Activated T-cell treated with anti-CD3 and anti-CD28 coated beads for 1 hour (primary cell): Measurements from ENCODE around the gene MPG.
"Not testable (repeated sequence)": the region's sequence is repeated elsewhere in the genome, so short reads cannot be mapped to it uniquely, and the experiment has no call there.

Experiments used
- DNase-seq: peaks from one replicate; pipeline ENCODE4 v3.0.0-alpha.2; 2020; ENCODE audit warnings: low read depth

Gene MPG

DNA sequence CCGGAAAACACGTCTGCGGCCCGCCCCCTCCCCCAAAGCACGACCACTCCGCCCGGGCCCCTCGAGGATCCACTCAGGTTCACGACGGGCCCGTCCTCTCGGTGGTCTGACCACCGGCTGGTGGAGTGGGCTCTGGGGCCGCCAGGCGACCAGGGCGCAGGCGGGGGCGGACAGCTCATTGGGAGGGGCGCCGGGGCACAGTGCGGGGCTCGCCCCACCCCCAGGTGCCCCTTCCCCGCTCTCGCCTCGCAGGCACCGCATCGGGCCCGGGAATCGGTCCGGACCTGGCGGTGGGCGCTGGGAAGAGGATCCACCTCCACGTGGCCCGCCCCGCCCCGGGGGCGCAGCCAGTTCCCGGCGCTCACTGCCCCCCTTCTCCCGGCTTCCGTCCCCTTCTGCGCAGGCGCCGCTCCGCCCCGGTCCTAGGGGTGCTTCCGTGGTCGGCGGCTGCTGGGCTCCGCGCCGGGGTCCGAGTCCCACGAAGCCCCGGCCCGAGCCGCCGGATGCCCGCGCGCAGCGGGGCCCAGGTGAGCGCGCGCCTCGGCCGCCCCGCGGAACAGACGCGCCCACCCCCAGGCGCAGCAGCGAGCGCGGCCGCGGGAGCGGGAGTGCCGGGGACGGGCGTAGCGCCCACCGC lies at the start of gene MPG:
MPG (plus strand) TSS at position 419 of the 637 bp plus-strand sequence; CDS start at position 504, 85 bp downstream.
- DNase-seq: peak; percentile 75

GRCh38 chr16:30627-31026 lies 47.4 kb upstream of the MPG start:
- not testable (repeated sequence) for DNase-seq

- DNase-seq: not testable (repeated sequence)
These were observed 44.7 kb upstream of the MPG start for GRCh38 chr16:33154-33876.

GRCh38 chr16:33877-34647 lies 44.0 kb upstream of the MPG start:
- no peak for DNase-seq

- DNase-seq: no peak
These were observed 43.4 kb upstream of the MPG start for GRCh38 chr16:34648-34987.

GRCh38 chr16:35011-35677 lies 42.9 kb upstream of the MPG start:
- no peak for DNase-seq

GRCh38 chr16:35678-36305 lies 42.2 kb upstream of the MPG start:
- no peak for DNase-seq

GRCh38 chr16:36336-36984 lies 41.6 kb upstream of the MPG start:
- no peak for DNase-seq

- DNase-seq: no peak
These were observed 40.5 kb upstream of the MPG start for GRCh38 chr16:37511-37910.

- not testable (repeated sequence) for DNase-seq
These were observed 39.8 kb upstream of the MPG start for GRCh38 chr16:38206-38605.

DNA sequence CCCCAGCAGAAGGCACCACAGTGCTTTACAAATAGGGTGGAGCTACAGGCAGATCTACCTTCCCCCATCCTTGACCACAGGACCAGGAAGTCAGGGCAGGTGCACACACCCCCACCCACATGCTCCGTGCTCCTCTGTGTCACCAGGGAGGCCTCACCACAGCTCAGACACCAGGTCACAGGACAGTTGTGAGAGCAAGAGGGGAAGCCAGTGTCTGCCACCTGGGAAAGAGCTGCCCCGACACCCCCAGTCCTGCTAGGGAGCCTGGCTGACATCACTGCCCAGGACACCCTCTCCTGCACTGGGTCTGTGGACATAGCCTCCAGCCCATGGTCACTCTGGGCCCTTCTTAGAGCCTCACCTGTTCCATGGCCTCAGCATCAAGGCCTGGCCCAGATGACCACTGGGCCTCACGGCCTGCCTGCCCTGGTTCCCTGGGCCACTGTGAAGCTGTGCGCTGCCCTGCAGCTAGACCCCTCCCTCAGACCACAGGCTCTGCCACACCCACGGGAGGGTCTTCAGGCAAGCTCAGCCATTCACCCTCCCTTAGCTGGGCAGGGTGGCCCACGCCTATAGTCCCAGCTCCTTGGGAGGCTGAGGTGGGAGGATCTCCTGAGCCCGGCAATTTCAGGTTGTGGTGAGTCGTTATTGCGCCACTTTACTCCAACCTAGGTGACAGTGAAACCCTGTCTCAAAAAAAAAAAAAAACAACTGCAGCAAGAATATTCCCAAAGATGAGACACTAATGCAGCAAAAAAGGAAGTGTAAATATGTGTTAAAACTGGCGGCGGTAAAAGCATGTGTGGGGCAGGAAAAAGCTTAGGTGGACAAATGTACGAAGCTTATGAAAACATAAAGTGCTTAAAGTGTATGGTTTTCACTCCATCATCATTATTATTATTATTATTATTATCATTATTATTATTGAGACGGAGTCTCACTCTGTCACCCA lies 38.8 kb upstream of the MPG start:
- DNase-seq: peak; percentile 26

GRCh38 chr16:41439-42068 lies 36.5 kb upstream of the MPG start:
- DNase-seq: no peak

- no peak for DNase-seq
These were observed 36.0 kb upstream of the MPG start for GRCh38 chr16:42069-42457.

DNA sequence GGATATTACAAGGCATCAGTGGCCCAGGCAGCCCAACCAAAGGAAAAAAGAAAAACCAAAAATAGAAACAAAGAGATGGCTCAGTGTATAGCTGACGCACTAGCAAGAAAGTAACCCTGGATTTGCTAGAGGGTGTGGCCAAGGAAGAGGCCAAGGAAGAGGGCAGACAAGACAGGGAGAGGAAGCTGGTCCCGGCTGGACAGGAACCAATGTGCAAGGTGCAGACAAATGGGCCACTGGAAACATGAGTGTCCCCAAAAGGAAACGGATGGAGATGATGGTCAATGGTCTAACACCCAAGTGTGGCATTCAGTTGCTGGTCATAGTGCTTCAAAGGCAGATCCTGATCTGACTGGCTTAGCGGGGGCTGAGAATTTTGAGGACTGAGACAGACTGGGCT lies 35.3 kb upstream of the MPG start:
- no peak for DNase-seq

DNA sequence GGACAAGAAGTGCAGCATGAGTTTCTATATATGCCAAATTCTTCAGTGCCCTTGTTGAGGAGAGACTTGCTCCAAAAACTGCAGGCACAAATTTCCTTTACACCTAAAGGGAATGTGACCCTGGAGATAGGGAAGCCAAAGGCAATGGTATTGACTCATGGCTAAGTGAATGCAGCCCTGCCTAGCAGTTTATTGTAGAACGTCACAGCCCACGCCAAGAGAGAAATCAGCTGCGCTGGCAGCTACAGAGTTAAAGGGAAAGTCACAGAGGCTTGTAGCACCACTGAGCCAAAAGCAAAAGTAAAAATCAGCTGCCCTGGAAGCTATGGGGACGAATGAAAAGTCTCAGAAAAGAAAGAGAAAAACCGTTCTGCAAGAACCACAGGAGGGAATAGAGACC lies 34.7 kb upstream of the MPG start:
- DNase-seq: no peak

DNA sequence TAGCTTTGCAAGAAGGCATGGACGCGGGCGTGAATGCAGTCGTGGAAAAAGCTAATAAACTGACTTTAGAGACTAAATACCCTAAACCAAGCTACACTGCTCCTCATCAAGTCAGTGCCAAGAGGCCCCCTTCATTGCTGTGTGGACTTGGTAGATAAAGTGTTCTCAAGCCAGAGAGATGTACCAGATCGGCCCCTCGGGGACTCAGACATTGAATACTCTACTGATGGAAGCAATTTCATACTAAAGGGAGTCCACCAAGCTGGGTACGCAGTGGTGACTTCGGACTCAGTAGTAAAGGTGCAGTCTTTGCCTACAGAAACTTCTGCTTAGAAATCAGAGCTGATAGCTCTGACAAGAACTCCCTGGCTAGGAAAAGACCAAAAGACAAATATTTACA lies 33.4 kb upstream of the MPG start:
- DNase-seq: no peak

DNA sequence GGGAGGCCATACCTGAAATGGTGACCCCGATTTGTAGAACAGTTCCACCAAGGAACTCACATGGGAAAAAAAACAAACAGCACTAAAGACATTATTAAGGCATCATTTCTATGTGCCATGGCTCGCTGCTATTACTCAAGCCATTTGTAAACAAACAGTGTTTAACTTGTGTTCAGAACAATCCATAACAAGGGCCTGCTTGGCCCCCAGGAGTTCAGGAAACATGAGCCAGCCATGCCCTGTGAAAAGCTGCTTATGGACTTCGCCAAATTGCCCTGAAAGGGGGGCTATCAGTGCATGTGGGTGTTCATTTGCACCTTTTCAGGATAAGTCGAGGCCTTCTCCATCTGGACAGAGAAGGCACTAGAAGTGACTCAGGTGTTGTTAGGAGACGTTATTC lies 32.6 kb upstream of the MPG start:
- no peak for DNase-seq

GRCh38 chr16:46510-46909 lies 31.5 kb upstream of the MPG start:
- DNase-seq: not testable (repeated sequence)

DNA sequence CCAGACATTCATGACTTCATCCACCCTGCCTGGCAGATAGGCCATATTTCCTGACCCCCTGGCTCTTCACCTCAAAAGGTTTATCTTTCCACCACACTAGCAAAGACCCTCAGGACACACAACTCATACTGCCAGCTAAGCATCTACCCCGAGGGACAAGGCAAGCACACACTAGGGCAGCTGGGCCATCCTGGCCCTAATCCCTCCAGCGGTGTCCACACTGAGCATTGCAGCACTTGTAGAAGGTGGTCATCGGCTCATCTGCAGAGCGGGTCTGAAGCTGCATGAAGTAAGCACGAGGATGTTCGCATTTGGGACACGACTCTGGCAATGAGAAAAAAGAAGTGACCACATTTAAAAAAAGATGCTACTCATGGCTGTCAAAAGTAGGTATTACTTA lies 30.8 kb upstream of the MPG start:
- no peak for DNase-seq
